Measurements from ENCODE around the gene MCM8. TPM values are rescaled to one million over a fixed set of nuclear protein-coding genes. Genes with fewer than 3 reads are reported as not detected.
A peak's percentile ranks its signal among the peaks of the same experiment; 100 is the strongest.

The MCM8 gene
- total RNA-seq, 4 donors from 2014 or later, result 3.9 to 5.2 (median 4.5) TPM

DNA sequence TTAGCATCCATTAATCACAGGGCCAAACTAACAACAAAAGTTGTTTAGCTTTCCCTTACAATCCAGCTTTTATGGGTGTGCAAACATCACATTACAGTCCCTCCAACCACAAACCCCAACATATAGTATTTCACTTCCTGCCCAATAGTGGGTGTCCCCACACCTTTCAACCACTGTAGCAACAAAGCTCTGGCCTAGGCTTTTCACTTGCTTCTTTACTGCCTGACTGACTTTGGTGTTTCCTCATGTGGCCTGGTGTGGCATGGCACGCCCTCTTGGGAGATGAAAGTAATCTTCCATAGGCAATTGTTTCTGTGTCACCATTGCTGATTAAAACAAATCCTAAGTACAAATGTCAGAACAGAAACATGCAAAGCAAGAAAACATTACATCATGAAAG, 46.3 kb downstream of the MCM8 start:
- no peak overlapping the region for H3K4me3 ChIP-seq (replicated peaks in 1 of 3)
- no peaks in the 10 kb centered on the region for H3K36me3 ChIP-seq
- H3K4me1 ChIP-seq, result no peaks in the 10 kb centered on the region
- no peaks in the 10 kb centered on the region for H3K27me3 ChIP-seq
- DNase-seq, result no peak
- no peaks in the 10 kb centered on the region for H3K9me3 ChIP-seq
- no peak for TF ChIP-seq POLR2A (IDR thresholded peaks at IDR 0.05)
- TF ChIP-seq, protein P1, sequence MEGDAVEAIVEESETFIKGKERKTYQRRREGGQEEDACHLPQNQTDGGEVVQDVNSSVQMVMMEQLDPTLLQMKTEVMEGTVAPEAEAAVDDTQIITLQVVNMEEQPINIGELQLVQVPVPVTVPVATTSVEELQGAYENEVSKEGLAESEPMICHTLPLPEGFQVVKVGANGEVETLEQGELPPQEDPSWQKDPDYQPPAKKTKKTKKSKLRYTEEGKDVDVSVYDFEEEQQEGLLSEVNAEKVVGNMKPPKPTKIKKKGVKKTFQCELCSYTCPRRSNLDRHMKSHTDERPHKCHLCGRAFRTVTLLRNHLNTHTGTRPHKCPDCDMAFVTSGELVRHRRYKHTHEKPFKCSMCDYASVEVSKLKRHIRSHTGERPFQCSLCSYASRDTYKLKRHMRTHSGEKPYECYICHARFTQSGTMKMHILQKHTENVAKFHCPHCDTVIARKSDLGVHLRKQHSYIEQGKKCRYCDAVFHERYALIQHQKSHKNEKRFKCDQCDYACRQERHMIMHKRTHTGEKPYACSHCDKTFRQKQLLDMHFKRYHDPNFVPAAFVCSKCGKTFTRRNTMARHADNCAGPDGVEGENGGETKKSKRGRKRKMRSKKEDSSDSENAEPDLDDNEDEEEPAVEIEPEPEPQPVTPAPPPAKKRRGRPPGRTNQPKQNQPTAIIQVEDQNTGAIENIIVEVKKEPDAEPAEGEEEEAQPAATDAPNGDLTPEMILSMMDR (IDR thresholded peaks at IDR 0.05), result no peak
- intact Hi-C loops (cut with DNase I), result no loop called here
- no peak overlapping the region for H3K27ac ChIP-seq
- WGBS, 2 donors, result 91 to 96% methylated on average over 1 of the region's 1 CpG

DNA sequence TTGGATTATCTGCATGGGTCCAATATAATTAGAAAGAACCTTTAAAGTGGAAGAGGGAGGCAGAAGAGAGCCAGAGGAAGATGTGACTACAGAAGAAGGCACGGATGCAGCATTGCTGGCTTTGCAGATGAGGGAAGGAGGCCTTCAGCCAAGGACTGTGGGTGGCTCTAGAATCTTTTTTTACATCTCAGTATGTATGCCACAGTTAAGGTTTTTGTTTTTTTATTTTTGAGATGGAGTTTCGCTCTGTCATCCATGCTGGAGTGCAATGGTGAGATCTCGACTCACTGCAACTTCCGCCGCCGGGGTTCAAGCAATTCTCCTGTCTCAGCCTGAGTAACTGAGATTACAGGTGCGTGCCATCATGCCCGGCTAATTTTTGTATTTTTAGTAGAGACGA, 49.3 kb downstream of the MCM8 start:
- no peak for DNase-seq
- H3K27ac ChIP-seq, result no peak overlapping the region
- TF ChIP-seq, protein P1 (IDR thresholded peaks at IDR 0.05), result no peak
- TF ChIP-seq POLR2A (IDR thresholded peaks at IDR 0.05), result no peak
- H3K27me3 ChIP-seq, result no peaks in the 10 kb centered on the region
- H3K4me3 ChIP-seq (replicated peaks in 1 of 3), result no peak overlapping the region
- WGBS, 2 donors, result 95 to 96% methylated on average over 9 of the region's 9 CpGs
- H3K9me3 ChIP-seq, result no peaks in the 10 kb centered on the region
- no peaks in the 10 kb centered on the region for H3K36me3 ChIP-seq
- H3K4me1 ChIP-seq, result no peaks in the 10 kb centered on the region
- intact Hi-C loops (cut with DNase I), result no loop called here

DNA sequence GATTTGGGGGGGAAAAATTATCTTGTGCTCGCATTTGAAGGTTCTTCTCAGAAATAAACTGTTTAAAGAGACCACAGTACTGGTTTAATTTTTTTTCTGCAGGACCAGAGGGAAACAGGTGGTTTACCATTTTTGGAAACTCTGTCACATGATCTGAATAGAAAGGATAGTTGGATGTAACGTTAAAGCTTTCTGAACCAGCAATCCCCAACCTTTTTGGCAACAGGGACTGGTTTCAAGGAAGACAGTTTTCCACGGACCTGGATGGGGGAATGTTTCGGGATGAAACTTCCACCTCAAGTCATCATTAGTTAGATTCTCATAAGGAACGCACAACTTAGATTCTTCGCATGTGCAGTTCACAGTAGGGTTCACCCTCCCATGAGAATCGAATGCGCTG, 50.4 kb downstream of the MCM8 start:
- WGBS, 2 donors, result 81 to 89% methylated on average over 8 of the region's 8 CpGs
- Histone ChIP-seq H3K27ac (no peak overlapping the region), H3K9me3 (no peaks in the 10 kb centered on the region), H3K4me1 (peaks cover 0 to 4% of the 10 kb centered on the region in 2 donors), H3K4me3 (replicated peaks in 1 of 3) (no peak overlapping the region), H3K36me3 (no peaks in the 10 kb centered on the region), H3K27me3 (no peaks in the 10 kb centered on the region)
- no peak for DNase-seq
- intact Hi-C loops (cut with DNase I), result no loop called here
- TF ChIP-seq POLR2A (IDR thresholded peaks at IDR 0.05), result no peak
- TF ChIP-seq, protein P1 (IDR thresholded peaks at IDR 0.05), result no peak

DNA sequence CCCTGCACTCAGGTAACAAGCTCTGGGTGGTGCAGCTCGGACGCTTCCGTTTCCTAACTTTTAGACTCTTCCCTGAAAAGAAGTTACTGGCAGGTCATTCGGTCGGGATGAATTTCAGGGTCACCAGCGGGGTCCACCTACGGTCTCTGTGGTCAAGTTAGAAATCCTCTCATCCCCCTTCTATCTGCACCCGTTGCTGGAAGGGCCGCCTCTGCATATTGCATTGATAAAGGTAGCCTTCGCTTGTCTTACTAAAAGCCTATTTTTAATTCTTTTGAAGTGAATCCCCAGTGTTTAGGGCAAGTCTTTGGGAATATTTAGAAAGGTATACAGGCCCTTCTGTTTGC, 56.1 kb downstream of the MCM8 start:
- Histone ChIP-seq H3K27ac (peak overlapping the region in 2 of 3 donors; percentile 75 to 83), H3K4me3 (replicated peaks in 1 of 3) (peak overlapping the region; percentile 37 to 91 (median 85)), H3K4me1 (peaks cover 19 to 21% of the 10 kb centered on the region in 2 donors), H3K27me3 (no peaks in the 10 kb centered on the region), H3K9me3 (no peaks in the 10 kb centered on the region), H3K36me3 (peaks cover 7 to 15% of the 10 kb centered on the region in 2 donors)
- no peak for TF ChIP-seq POLR2A (IDR thresholded peaks at IDR 0.05)
- TF ChIP-seq, protein P1 (IDR thresholded peaks at IDR 0.05), result no peak
- intact Hi-C loops (cut with DNase I), result no loop called here
- DNase-seq, result no peak
- WGBS, 2 donors, result 3 to 4% methylated on average over 10 of the region's 10 CpGs

DNA sequence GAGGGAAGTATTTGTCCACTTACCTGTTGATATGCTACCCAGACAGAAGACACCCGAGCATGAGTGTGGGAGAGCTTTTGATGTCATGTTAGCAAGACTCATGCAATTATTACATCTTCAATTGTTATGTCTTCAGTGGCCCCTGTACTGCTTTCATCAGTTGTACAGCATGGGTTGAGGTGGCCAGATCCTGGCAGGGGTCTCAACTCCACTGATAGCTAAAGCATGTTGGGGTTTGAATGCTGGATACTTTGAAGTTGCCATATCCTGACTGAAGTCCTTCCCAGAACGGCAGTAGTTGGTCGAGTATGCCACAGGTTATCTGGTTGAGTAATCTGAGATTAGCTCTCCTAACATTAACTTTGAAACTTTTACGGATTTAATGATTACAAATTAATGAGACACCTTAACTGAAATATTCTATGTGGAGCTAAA, 56.7 kb downstream of the MCM8 start:
- no peaks in the 10 kb centered on the region for H3K27me3 ChIP-seq
- 11 to 26% methylated on average over 4 of the region's 4 CpGs for WGBS, 2 donors
- TF ChIP-seq POLR2A (IDR thresholded peaks at IDR 0.05), result no peak
- TF ChIP-seq, protein P1 (IDR thresholded peaks at IDR 0.05), result no peak
- H3K36me3 ChIP-seq, result peaks cover 7 to 15% of the 10 kb centered on the region in 2 donors
- intact Hi-C loops (cut with DNase I), result no loop called here
- H3K9me3 ChIP-seq, result no peaks in the 10 kb centered on the region
- no peak for DNase-seq
- H3K4me3 ChIP-seq (replicated peaks in 1 of 3), result peak overlapping the region in 2 of 3 donors; percentile 85 to 91
- H3K27ac ChIP-seq, result peak overlapping the region in 2 of 3 donors; percentile 14 to 45
- peaks cover 19 to 21% of the 10 kb centered on the region in 2 donors for H3K4me1 ChIP-seq

All from thyroid gland (tissue), 4 donors.